ENCODE results near the gene WNT3.

- TF ChIP-seq CTCF (IDR thresholded peaks at IDR 0.05) (no peak), POLR2A (IDR thresholded peaks at IDR 0.05) (no peak), POLR2AphosphoS5 (IDR thresholded peaks at IDR 0.05; ENCODE audit: insufficient read depth in 1 of 2, low read depth in 1 of 2) (no peak)
These were observed 32.2 kb upstream of the WNT3 start for GRCh38 chr17:46850688-46851028.

Data from vagina (tissue), 2 donors.